ENCODE results near the gene IGIP.

Gene IGIP

GRCh38 chr5:140111859-140112551 lies 13.7 kb upstream of the IGIP start:
- DNase-seq, result no peak

DNA sequence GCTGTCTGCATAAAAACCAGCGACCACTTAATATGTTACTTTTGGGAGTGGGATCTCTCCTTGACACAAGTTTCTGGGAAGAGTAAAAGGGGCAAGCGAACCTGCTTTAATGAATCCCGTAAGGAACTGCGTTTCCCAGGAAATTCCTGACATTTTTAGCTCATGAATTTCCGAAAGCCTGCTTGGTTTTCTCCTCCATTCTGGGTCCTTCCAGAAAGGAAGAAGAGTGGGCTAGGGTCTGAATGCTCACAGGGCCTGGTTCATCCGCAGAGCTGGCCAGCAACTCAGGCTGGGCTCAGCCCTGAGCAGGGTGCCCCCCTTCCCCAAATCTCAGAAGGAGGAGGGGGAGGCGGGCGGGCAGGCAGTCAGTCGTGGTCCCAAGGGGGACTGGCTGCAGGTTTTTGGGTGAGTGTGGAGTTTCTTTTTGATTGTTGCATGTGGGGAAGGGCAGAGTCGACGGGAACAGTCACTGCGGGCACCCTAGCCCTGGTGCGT lies 13.0 kb upstream of the IGIP start:
- DNase-seq, result no peak

GRCh38 chr5:140113180-140113698 lies 12.5 kb upstream of the IGIP start:
- DNase-seq, result peak; percentile 25

GRCh38 chr5:140113699-140114263 lies 12.0 kb upstream of the IGIP start, which contains the start of gene PURA:
Gene PURA, plus strand, starts transcription at chr5:140114109. Its CDS starts 73 bp downstream, at chr5:140114182.
- peak; percentile 97 for DNase-seq

GRCh38 chr5:140114341-140115185 lies 11.2 kb upstream of the IGIP start:
- peak; percentile 73 for DNase-seq

DNA sequence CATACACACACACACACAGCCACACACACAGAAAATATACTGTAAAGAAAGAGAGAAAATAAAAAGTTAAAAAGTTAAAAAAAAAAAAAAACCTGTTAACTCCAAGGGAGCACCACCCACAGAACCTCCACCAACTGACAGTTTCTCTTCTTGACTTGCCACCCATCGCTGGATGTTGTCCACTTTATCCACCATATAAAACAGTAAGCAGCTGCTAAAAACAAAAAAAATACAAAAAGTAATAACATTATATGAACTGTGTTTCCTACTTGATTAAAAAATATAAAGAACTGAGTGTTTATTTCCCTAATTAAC lies 10.6 kb upstream of the IGIP start:
- no peak for DNase-seq

GRCh38 chr5:140116716-140117115 lies 9.0 kb upstream of the IGIP start:
- DNase-seq, result peak; percentile 29

DNA sequence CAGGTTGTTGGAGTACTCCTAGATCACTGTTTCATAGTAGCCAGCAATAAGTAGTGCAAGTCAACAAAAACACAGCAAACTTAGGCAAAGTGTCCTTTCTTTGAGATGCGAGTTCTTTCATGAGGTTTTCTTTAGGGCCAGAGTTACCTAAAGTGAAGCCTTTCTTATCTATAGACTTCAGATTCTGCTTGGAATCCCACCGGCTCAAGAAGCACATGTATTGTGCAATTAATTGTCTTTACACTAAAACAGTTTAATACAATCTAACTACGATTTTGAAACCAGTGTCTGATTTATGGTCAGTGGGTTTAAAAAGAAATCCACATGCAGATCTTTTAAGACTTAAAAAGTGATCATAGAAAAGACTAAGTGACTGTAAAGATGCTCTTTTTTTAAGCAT lies 8.2 kb upstream of the IGIP start:
- no peak for DNase-seq

GRCh38 chr5:140118302-140118936 lies 7.3 kb upstream of the IGIP start:
- peak; percentile 47 for DNase-seq

- no peak for DNase-seq
Measured at GRCh38 chr5:140126315-140127012, 727 bp downstream of the IGIP start.

- no peak for DNase-seq
Measured at GRCh38 chr5:140128376-140128775, 2.6 kb downstream of the IGIP start.

DNA sequence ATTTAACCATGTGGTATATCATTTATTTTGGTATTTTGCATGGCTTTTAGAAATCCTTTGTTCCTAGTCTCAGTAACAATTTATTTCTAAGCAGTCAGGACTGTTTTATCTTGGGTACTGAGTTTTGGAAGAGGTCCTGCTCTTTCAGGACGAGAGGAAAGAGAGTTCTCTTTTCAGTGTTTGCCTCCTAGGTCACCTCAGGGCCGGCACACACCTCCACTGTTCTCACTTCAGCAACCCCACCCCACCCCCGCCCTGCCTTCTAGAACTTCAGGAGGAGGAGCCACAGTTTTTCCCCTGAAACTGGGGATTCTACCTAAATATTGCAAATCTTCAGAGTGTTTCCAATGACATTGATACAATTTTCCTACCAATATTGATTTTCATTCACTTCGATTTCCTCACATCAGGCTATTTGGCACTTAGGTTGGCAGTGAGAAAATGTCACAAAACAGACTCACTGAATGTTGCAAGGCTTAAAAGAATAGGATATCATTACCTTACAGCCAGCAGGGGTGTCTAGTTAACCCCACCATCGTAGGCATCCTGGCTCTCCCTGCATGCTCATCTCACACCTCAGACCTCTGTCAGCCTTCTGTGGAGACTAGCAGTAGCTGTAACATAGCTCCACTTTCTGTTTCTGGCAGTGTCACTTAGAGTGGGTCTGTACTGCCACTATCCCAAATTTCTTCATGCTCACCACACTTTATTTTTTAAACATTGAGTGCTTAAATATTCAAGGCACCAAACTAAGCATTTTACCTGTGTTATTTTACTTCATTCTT lies 5.4 kb downstream of the IGIP start:
- DNase-seq, result no peak

DNA sequence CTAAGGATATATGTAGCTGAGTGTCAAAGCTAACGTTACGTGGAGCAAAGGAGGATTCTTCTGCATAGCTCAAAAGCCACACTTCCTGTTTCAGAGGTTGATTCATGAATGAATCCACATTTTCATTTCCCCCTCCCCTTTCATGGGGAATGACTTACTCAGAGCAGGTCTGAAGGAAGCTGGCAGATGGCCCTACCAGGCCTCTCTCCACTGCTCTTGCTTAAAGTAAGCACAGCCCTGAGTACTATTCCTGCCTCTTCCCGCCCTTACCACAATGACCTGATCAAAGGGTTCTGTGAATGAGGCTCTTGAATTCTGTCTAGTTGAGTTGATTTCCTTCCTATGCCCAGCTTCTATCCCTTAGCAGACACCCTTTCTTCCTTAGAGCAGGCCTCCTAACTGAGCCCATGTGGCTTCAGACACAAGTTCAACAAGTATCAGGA lies 6.3 kb downstream of the IGIP start:
- peak; percentile 43 for DNase-seq

- no peak for DNase-seq
Measured at GRCh38 chr5:140133514-140134167, 7.9 kb downstream of the IGIP start.

- DNase-seq, result peak; percentile 33
Measured at GRCh38 chr5:140134277-140134935, 8.7 kb downstream of the IGIP start.

DNA sequence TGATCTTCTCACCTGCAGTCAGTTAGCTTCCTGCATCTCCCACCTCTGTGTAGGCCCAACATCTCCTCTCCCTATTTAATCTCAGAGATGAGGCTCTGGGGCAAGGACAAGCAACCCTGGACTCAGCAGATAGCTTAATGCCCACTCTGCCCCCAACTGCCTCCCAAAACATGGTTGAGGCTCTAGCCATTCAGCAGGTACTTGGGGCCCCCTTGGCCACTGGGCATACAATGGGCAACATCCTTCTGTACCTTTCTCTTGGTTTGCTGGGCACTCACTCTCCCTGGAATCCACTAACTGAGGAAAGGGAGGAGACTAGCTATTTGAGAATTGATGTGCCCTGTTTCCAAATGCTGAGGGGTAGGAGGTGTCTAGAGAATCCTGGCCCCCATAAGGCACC lies 9.4 kb downstream of the IGIP start:
- DNase-seq, result no peak

- no peak for DNase-seq
Measured at GRCh38 chr5:140136624-140137023, 10.9 kb downstream of the IGIP start.

DNA sequence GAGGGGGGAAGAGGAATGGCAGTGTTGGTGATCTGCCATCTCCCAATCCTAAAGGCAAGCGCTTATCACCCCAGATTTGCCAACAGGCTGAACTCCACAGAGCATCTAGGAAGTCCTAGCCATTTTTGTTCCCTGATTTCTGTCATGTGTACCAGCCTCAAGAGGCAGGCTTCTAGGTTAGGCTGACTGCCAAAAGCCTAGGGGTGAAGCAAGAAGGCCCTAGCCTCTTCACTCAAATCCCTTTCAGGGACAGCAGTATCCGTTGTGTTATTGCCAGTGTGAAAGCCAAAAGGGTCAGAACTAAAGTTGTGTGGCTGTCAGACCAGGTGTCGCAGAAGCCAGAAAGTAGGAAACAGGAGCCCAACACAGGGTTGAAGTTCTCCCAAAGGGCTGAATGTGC lies 14.7 kb downstream of the IGIP start:
- DNase-seq, result no peak

DNA sequence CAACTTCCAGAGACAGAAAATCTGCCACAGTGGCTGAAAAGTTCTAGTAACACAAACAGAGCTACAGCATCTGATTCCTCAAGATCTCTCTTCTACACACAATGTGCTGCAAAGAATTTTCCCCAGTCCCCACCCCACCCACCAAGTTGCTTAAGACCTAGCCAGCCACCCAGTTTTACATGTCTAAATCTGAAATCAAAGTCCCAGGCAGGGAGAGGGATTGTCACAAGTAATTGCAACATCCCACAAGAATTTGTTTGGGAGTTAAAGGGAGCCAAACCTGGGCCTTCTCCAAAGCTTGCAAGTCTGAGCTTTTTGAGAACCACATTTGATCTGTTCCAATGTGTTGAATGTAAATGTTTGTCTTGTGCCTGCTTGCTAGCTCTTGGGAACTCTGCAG lies 15.5 kb downstream of the IGIP start:
- DNase-seq, result no peak

DNA sequence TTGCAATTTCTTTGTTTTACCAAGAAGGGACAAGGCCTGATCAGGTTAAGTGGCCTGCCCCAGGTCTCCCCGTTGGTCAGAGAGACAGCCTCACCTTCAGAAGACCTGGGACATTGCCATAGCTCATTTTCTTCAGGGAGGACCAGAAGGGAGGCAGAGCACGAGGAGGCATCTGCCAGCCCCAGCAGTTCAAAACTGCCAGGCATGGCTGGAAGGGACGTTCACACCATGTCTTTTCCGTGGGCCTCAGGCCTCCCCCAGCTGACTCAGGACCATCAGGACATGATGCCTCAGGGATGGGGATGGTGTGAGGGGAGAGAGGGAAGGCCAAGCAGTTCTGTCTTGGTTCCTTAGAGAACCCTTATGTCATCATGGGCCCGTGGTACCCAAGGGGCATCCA lies 16.5 kb downstream of the IGIP start:
- no peak for DNase-seq

DNA sequence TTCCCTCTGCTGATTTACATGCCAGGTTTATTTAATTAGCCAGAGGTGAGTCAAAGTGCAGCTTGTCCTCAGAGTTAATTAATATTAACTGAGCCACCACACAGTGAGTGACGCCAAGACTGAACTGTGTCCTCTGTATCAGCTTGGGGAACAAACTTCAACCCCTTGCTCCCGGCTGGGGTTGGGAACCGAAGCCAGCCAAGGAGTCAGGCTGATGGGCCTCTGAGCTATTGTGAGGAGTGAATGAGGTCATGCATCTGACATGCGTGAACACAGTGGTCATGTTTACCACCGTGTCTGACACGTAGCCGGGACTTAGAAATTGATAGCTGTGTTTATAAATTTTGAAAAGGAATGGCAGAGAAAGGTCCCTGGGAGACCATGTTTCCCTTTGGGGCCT lies 17.1 kb downstream of the IGIP start:
- DNase-seq, result no peak

Measured in hematopoietic multipotent progenitor cell treated with erythropoietin and hydrocortisone succinate and interleukin-3 and kit ligand, for 4 days (in vitro differentiated cells).